ENCODE data around the gene DPM3. TPM values are rescaled to one million over a fixed set of nuclear protein-coding genes. Genes with fewer than 3 reads are reported as not detected.

The DPM3 gene
- total RNA-seq, 4 donors from 2014 or later = 7.2 to 130 (median 62.6) TPM

DNA sequence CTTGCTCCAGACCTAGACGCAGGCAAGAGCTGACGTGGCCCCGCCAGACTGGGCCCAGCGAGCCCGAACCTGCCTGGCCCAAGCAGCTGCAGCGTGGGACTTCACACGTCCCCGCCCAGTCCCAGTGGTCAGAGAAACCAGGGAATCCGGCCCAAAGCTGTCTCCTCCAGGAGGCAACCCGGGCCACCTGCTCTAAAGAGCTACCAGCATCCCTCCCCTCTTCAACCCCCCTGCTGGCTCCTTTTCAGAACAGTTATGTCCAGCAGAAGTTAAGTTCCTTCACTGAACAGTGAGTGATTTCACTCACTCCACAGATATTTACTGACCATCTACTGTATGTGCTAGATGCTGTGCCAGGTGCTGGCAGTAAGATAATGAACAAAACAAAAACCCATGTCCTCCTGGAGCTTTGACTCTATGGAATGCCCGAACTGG lies 14.8 kb downstream of the DPM3 start:
- in situ Hi-C loops (cut with MboI; ENCODE audit: low pct_ligation_motif_present in 1 of 4, low pct_unique_long_range_greater_than_20kb in 1 of 4, low sequenced_read_pairs in 3 of 4) = no loop called here
- no peak overlapping the region for H3K4me3 ChIP-seq
- H3K27ac ChIP-seq = peak overlapping the region; percentile 93 to 100 (median 94)
- WGBS, 2 donors (ENCODE audit: low coverage in 1 of 2) = 52% methylated on average over 11 of the region's 11 CpGs; no CpG with 5 or more reads in 1 of the 2 donors
- TF ChIP-seq, protein P1, sequence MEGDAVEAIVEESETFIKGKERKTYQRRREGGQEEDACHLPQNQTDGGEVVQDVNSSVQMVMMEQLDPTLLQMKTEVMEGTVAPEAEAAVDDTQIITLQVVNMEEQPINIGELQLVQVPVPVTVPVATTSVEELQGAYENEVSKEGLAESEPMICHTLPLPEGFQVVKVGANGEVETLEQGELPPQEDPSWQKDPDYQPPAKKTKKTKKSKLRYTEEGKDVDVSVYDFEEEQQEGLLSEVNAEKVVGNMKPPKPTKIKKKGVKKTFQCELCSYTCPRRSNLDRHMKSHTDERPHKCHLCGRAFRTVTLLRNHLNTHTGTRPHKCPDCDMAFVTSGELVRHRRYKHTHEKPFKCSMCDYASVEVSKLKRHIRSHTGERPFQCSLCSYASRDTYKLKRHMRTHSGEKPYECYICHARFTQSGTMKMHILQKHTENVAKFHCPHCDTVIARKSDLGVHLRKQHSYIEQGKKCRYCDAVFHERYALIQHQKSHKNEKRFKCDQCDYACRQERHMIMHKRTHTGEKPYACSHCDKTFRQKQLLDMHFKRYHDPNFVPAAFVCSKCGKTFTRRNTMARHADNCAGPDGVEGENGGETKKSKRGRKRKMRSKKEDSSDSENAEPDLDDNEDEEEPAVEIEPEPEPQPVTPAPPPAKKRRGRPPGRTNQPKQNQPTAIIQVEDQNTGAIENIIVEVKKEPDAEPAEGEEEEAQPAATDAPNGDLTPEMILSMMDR (IDR thresholded peaks at IDR 0.05) = peak in 1 of 5 experiments; percentile 7
- TF ChIP-seq POLR2A (IDR thresholded peaks at IDR 0.05) = no peak
- TF ChIP-seq POLR2AphosphoS5 (IDR thresholded peaks at IDR 0.05) = no peak
- H3K9me3 ChIP-seq = no peaks in the 10 kb centered on the region
- no peaks in the 10 kb centered on the region for H3K36me3 ChIP-seq
- DNase-seq = no peak
- no peaks in the 10 kb centered on the region for H3K27me3 ChIP-seq
- peaks cover 14 to 71% (median 61%) of the 10 kb centered on the region in 4 donors for H3K4me1 ChIP-seq
- intact Hi-C loops (cut with DNase I; ENCODE audit: low total_unique reads) = loop anchor here (5.0 kb wide), 1 partner anchor 33 kb away; no protein-coding TSS in a partner anchor

DNA sequence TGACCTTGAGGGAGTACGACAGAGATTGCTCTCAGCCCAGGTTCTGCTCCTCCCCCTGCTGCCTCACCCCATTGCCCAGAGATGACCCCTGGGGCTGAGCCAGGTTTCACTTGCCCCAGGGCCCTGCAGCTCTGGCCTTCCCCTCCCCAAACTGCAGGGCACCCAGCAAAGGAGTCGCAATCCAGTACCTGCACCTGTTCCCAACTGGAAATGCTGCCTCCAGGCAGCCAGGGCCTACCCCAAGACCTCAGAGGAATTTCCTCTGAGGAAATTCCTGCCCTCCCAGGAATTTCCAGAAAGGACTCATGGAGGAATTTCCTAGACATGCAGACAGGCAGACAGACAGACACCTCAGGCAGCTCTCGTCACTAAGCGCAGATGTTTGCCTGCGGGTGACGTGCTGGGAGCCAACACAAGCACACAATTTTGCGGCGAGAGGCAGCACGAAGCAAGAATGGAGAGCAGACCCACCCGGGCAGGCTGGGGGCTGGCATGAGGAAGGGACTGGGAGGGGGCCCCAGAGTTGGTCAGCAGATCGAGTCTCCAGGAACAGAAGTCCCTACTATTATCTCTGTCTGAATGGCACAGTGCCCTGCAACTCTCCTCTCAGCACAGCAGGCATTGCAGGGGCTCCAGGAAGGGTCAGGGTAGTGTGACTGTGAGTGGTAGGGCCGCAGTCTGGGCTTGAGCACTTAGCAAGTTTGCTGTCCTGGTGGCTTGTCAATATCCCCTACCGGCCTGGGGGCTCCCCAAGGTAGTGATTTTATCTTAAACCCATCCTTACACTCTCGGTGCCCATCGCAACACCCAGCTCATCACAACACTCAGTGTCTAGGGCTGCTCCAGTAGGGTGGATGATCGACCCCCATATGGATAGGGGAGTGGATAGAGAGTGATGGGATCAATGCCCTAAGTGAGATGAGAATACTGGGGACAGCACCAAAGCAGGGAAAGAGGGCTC lies 15.5 kb downstream of the DPM3 start:
- in situ Hi-C loops (cut with MboI; ENCODE audit: low pct_ligation_motif_present in 1 of 4, low pct_unique_long_range_greater_than_20kb in 1 of 4, low sequenced_read_pairs in 3 of 4) = no loop called here
- DNase-seq = peak; percentile 56
- Histone ChIP-seq H3K36me3 (no peaks in the 10 kb centered on the region), H3K9me3 (no peaks in the 10 kb centered on the region), H3K4me1 (peaks cover 14 to 71% (median 59%) of the 10 kb centered on the region in 4 donors), H3K4me3 (no peak overlapping the region), H3K27me3 (no peaks in the 10 kb centered on the region), H3K27ac (peak overlapping the region; percentile 93 to 100 (median 94))
- TF ChIP-seq EP300 (IDR thresholded peaks at IDR 0.05; ENCODE audit: low read depth) (no peak), POLR2AphosphoS5 (IDR thresholded peaks at IDR 0.05) (no peak), POLR2A (IDR thresholded peaks at IDR 0.05) (no peak)
- TF ChIP-seq, protein P1 (IDR thresholded peaks at IDR 0.05) = no peak
- intact Hi-C loops (cut with DNase I; ENCODE audit: low total_unique reads) = loop anchor here (5.0 kb wide), 1 partner anchor 32 kb away; no protein-coding TSS in a partner anchor
- 67% methylated on average over 11 of the region's 16 CpGs; no CpG with 5 or more reads in 1 of the 2 donors for WGBS, 2 donors (ENCODE audit: low coverage in 1 of 2)

DNA sequence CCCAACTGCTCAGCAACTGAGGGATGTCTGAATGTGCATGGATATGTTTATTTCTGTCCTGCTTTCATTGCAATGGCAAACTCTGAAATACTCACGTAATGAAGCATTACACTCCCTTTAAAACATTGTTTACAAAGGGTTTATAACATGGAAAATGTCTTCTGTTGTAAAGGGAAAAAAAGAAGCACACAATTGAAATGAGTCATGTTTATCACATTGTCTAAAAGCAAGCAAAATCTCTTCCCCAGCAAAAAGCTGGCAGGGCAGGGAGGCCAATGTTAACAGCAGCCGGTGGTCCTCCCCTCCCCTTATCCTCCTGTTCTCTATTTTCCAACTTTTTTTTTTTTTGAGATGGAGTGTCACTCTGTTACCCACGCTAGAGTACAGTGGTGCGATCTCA lies 16.5 kb downstream of the DPM3 start:
- H3K27me3 ChIP-seq = no peaks in the 10 kb centered on the region
- peaks cover 14 to 72% (median 55%) of the 10 kb centered on the region in 4 donors for H3K4me1 ChIP-seq
- no peak overlapping the region for H3K4me3 ChIP-seq
- H3K27ac ChIP-seq = peak overlapping the region; percentile 93 to 100 (median 94)
- DNase-seq = no peak
- TF ChIP-seq POLR2A (IDR thresholded peaks at IDR 0.05) = peak; percentile 37
- no peak for TF ChIP-seq EP300 (IDR thresholded peaks at IDR 0.05; ENCODE audit: low read depth)
- TF ChIP-seq, protein P1 (IDR thresholded peaks at IDR 0.05) = no peak
- TF ChIP-seq POLR2AphosphoS5 (IDR thresholded peaks at IDR 0.05) = peak in 2 of 3 donors; percentile 40 to 67
- intact Hi-C loops (cut with DNase I; ENCODE audit: low total_unique reads) = no loop called here
- WGBS, 2 donors (ENCODE audit: low coverage in 1 of 2) = 27 to 42% methylated on average over 4 of the region's 4 CpGs
- no peaks in the 10 kb centered on the region for H3K9me3 ChIP-seq
- H3K36me3 ChIP-seq = no peaks in the 10 kb centered on the region
- in situ Hi-C loops (cut with MboI; ENCODE audit: low pct_ligation_motif_present in 1 of 4, low pct_unique_long_range_greater_than_20kb in 1 of 4, low sequenced_read_pairs in 3 of 4) = no loop called here

- Histone ChIP-seq H3K9me3 (no peaks in the 10 kb centered on the region), H3K27ac (no peak overlapping the region), H3K27me3 (no peaks in the 10 kb centered on the region), H3K4me1 (peaks cover 14 to 76% (median 51%) of the 10 kb centered on the region in 4 donors), H3K36me3 (no peaks in the 10 kb centered on the region), H3K4me3 (no peak overlapping the region)
- in situ Hi-C loops (cut with MboI; ENCODE audit: low pct_ligation_motif_present in 1 of 4, low pct_unique_long_range_greater_than_20kb in 1 of 4, low sequenced_read_pairs in 3 of 4) (no loop called here), intact Hi-C loops (cut with DNase I; ENCODE audit: low total_unique reads) (no loop called here)
- no peak for TF ChIP-seq POLR2AphosphoS5 (IDR thresholded peaks at IDR 0.05)
- TF ChIP-seq EP300 (IDR thresholded peaks at IDR 0.05; ENCODE audit: low read depth) = no peak
- no peak for TF ChIP-seq POLR2A (IDR thresholded peaks at IDR 0.05)
- no peak for DNase-seq
- WGBS, 2 donors (ENCODE audit: low coverage in 1 of 2) = 81 to 90% methylated on average over 2 of the region's 2 CpGs
These were observed 18.0 kb downstream of the DPM3 start for GRCh38 chr1:155122308-155122707.
